ENCODE results near the gene CDH2. TPM values are rescaled to one million over a fixed set of nuclear protein-coding genes. Genes with fewer than 3 reads are reported as not detected.
A peak's percentile ranks its signal among the peaks of the same experiment; 100 is the strongest.

The CDH2 gene
- total RNA-seq, 4 donors from 2014 or later: 9.8 to 52.9 (median 17.8) TPM

- Histone ChIP-seq H3K4me3 (peak overlapping the region; percentile 42 to 65), H3K27me3 (peaks cover 61% of the 10 kb centered on the region), H3K4me1 (peaks cover 0 to 36% (median 8%) of the 10 kb centered on the region in 3 donors), H3K27ac (peak overlapping the region in 3 of 4 donors; percentile 80 to 88 (median 83)), H3K36me3 (no peaks in the 10 kb centered on the region), H3K9me3 (no peaks in the 10 kb centered on the region)
- peak; percentile 17 for ATAC-seq
- no CpG with 5 or more reads among the region's 38 CpGs for WGBS, 2 donors (ENCODE audit: low coverage in 1 of 2)
- TF ChIP-seq EP300 (IDR thresholded peaks at IDR 0.05): no peak
- no peak for TF ChIP-seq POLR2AphosphoS5 (IDR thresholded peaks at IDR 0.05)
- no peak for TF ChIP-seq CTCF (IDR thresholded peaks at IDR 0.05)
- TF ChIP-seq POLR2A (IDR thresholded peaks at IDR 0.05): no peak
These were observed 307 bp downstream of the CDH2 start for GRCh38 chr18:28176698-28176947.

GRCh38 chr18:28175930-28176697, 816 bp downstream of the CDH2 start:
- 0 to 1% methylated on average over 6 to 11 of the region's 44 CpGs for WGBS, 2 donors (ENCODE audit: low coverage in 1 of 2)
- peaks cover 0 to 36% (median 8%) of the 10 kb centered on the region in 3 donors for H3K4me1 ChIP-seq
- ATAC-seq: peak; percentile 7

GRCh38 chr18:28175150-28175929, 1.6 kb downstream of the CDH2 start:
- Histone ChIP-seq H3K27ac (peak overlapping the region; percentile 3 to 88 (median 82)), H3K36me3 (no peaks in the 10 kb centered on the region), H3K27me3 (peaks cover 64% of the 10 kb centered on the region), H3K4me3 (peak overlapping the region; percentile 42 to 65), H3K9me3 (no peaks in the 10 kb centered on the region), H3K4me1 (peaks cover 0 to 36% (median 8%) of the 10 kb centered on the region in 3 donors)
- WGBS, 2 donors (ENCODE audit: low coverage in 1 of 2): 6% methylated on average over 14 of the region's 53 CpGs; no CpG with 5 or more reads in 1 of the 2 donors
- no peak for TF ChIP-seq POLR2AphosphoS5 (IDR thresholded peaks at IDR 0.05)
- peak in 1 of 4 experiments; percentile 0 for TF ChIP-seq CTCF (IDR thresholded peaks at IDR 0.05)
- no peak for ATAC-seq

More at GRCh38 chr18:28175930-28176697, 816 bp downstream of the CDH2 start:
- peak overlapping the region; percentile 42 to 65 for H3K4me3 ChIP-seq
- no peaks in the 10 kb centered on the region for H3K9me3 ChIP-seq
- H3K27ac ChIP-seq: peak overlapping the region; percentile 3 to 88 (median 82)
- peaks cover 61% of the 10 kb centered on the region for H3K27me3 ChIP-seq
- H3K36me3 ChIP-seq: no peaks in the 10 kb centered on the region
- no peak for TF ChIP-seq POLR2AphosphoS5 (IDR thresholded peaks at IDR 0.05)
- no peak for TF ChIP-seq CTCF (IDR thresholded peaks at IDR 0.05)
- no peak for TF ChIP-seq EP300 (IDR thresholded peaks at IDR 0.05)
- TF ChIP-seq POLR2A (IDR thresholded peaks at IDR 0.05): no peak

- H3K27ac ChIP-seq: no peak overlapping the region
- no peak for ATAC-seq
- no peaks in the 10 kb centered on the region for H3K9me3 ChIP-seq
- TF ChIP-seq CTCF (IDR thresholded peaks at IDR 0.05) (no peak), EP300 (IDR thresholded peaks at IDR 0.05) (no peak), POLR2AphosphoS5 (IDR thresholded peaks at IDR 0.05) (no peak), POLR2A (IDR thresholded peaks at IDR 0.05) (no peak)
- H3K4me3 ChIP-seq: peak overlapping the region in 1 of 2 donors; percentile 65
- WGBS, 2 donors (ENCODE audit: low coverage in 1 of 2): 56 to 58% methylated on average over 8 of the region's 8 CpGs
- no peaks in the 10 kb centered on the region for H3K36me3 ChIP-seq
- H3K4me1 ChIP-seq: peaks cover 0 to 36% (median 8%) of the 10 kb centered on the region in 3 donors
- peaks cover 58% of the 10 kb centered on the region for H3K27me3 ChIP-seq
These were observed 2.6 kb downstream of the CDH2 start for GRCh38 chr18:28174181-28174905.

Measured in gastroesophageal sphincter (tissue), 4 donors.